Epithelial cell of alveolus of lung (primary cell): ENCODE data around the gene OR4A5. TPM values are rescaled to one million over a fixed set of nuclear protein-coding genes. Genes with fewer than 3 reads are reported as not detected.

Experiments used
- total RNA-seq: library from RNA; depleted of rRNA; stranded (reverse); fragments of >200 nt; gene quantifications from 2 replicates; pipeline ENCODE4 v1.2.1, GENCODE V29; 2015

Gene OR4A5
- not detected in 2 replicates for total RNA-seq

GRCh38 chr11:54706532-54706931, at the start of gene OR4A5:
OR4A5 (plus strand) TSS chr11:54706832; CDS start chr11:54706885, 53 bp downstream.

Other genes starting within 250 kb of the OR4A5 start
- gene OR4C46, start 102.8 kb upstream of the OR4A5 start, total RNA-seq, result not detected in 2 replicates